GM10847 (cell line): ENCODE measurements around the gene STRIP2.

Source experiments
- POLR2A ChIP-seq: IDR thresholded peaks from 2 replicates; pipeline ENCODE4 v1.6.1; 2011; ENCODE audit not compliant: insufficient read length; ENCODE audit errors: extremely low read depth

Gene STRIP2, protein sequence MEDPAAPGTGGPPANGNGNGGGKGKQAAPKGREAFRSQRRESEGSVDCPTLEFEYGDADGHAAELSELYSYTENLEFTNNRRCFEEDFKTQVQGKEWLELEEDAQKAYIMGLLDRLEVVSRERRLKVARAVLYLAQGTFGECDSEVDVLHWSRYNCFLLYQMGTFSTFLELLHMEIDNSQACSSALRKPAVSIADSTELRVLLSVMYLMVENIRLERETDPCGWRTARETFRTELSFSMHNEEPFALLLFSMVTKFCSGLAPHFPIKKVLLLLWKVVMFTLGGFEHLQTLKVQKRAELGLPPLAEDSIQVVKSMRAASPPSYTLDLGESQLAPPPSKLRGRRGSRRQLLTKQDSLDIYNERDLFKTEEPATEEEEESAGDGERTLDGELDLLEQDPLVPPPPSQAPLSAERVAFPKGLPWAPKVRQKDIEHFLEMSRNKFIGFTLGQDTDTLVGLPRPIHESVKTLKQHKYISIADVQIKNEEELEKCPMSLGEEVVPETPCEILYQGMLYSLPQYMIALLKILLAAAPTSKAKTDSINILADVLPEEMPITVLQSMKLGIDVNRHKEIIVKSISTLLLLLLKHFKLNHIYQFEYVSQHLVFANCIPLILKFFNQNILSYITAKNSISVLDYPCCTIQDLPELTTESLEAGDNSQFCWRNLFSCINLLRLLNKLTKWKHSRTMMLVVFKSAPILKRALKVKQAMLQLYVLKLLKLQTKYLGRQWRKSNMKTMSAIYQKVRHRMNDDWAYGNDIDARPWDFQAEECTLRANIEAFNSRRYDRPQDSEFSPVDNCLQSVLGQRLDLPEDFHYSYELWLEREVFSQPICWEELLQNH

GRCh38 chr7:129433847-129434674 lies at the start of gene STRIP2:
TSS of gene STRIP2 (plus strand) at chr7:129434432. CDS start at chr7:129434473, 41 bp downstream.
- TF ChIP-seq POLR2A = peak; percentile 45

DNA sequence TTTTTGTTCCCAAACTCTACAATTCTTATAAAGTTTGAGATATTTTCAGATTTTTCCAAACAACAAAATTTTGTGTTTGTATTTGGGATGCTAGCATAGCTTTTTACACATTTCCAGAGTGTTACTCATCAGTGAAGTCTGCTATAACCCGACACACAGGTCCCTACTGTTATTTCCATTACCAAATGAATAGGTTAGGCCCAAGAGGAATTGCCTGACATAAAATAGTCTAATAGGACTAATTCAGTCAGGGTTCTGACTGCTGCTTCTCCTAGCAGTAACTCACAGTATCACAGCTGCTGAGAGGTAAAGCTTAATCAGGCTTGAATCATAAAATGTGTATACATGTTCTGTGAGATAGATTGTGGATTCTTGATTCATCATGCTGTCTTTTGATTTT lies 49.1 kb upstream of the STRIP2 start:
- TF ChIP-seq POLR2A = no peak

DNA sequence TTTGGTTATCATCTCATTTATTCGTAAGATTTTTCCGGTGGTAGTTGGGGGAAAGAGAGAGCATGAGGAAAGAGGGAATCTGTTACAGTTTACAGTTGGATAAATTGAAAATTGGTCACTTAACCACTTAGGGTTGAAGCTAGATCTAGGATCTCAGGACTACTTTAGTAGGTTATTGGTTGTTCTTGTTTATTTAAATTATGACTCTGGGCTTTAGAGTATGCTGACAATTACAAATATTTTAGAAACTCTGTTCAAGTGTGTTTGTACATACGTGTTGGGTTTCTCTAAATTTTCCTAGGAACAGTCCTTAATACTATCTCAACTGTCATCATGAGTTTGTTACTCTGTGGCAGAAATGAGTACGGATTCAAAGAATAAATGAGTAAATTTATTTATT lies 48.6 kb upstream of the STRIP2 start:
- TF ChIP-seq POLR2A = no peak

- TF ChIP-seq POLR2A = no peak
These were observed 47.7 kb upstream of the STRIP2 start for GRCh38 chr7:129386506-129386905.

DNA sequence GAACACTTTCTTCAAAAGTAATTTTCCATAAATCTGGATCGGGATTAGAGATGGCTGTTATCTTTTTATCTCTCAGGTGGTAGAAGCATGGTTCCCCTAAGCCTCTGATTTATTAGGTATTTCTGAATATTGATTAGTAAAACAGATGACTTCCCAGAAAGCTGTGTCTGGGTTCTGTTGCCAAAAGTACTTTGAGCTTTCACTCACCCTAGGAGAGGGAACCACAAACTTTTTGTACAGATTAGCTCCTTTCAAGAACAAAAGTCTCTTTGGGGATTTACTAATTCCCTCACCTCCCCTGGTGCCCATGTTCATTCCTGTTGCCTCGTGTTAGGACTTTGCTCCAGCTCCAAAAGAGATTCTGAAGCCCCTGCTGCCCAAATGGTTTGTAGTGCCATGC lies 46.7 kb upstream of the STRIP2 start:
- no peak for TF ChIP-seq POLR2A

DNA sequence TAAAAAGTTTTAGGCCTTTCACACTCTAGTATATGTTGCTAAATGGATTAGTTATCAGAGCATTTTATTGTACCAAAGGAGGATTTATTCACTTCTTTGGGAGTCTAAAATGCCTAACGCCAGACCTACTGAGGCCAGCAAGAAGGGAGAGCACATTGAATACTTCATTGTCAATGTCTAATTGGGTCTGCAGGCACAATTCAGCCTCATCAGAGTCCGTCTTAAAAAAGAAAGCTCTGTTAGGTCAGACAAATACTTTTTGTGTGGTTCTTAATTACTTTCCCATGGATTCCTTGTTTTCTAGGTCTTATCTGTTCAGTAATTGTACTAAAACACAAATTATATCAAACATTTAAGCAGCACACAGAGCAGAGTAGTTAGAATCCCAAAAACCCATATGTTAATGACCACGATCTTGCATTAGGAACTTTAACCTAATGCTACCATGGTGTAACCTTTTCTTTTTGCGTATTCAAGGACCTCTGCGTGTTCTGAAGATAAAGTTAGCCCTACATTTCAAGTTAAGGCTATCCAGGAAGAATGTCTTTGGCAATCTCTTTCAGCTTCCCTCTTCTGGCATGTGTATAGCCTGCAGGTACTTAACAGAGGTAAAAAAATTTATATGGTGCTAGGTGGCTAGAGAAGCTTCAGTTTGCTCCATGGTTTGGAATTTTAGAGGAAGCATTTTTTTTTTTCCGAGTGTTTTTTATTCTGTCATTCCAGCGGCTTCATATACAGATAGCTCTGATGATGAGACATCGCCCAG lies 45.7 kb upstream of the STRIP2 start:
- no peak for TF ChIP-seq POLR2A

DNA sequence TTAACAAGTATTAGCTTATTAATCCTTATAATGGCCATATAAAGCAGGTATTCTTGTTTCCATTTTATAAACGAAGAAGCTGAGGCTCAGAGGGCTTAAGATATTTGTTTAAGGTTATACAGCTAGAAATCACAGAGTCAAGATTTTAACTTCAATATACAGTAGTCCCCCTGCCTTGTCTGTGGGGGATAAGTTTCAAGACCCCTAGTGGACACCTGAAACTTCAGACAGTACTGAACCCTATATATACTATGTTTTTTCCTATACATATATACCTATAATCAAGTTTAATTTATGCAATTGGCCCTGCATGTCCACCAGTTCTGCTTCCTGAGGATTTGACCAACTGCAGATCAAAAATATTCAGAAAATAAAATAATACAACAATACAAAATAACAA lies 44.4 kb upstream of the STRIP2 start:
- TF ChIP-seq POLR2A = no peak

- no peak for TF ChIP-seq POLR2A
These were observed 43.9 kb upstream of the STRIP2 start for GRCh38 chr7:129390314-129390713.

DNA sequence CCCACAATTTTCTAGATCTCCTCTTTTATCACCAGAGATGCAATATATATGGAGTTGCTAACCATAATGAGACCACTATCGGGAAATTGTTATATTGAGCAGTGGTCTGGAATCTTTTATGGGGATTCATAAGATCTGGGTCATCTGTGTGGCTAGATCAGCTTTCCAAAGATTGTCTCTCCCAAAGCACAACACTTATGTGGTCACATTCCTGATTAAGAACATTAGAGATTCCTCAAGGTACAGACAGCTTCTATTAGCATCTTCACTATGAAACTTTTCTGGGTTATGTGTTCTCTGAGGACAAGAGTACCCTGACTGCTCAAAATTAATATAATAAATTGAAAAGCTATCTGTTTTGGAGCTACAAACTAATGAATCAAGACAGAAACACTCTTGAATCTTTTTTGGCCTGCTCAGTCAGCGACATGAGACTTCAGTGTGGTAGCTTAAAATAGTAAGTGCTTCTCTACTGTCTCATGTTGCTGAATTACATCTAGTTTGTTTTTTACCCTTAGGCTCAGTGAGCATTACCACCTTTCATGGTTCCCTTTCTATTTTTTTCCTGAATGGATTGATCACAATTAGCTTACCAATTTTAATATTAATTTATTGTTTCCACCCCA lies 42.6 kb upstream of the STRIP2 start:
- no peak for TF ChIP-seq POLR2A

DNA sequence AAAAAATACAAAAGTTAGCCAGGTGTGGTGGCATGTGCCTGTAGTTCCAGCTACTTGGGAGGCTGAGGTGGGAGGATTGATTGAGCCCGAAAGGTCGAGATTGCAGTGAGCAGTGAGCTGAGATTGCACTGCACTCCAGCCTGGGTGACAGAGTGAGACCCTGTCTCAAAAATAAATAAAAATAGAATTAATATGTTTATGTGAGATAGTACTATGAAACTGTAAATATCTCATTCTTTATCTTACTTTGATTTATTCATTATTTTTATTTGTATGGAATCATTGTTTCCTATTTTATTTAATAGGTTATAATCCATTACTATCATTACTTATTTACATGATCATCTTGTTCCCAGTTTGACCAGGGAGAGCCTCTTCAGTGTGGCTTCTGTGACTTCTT lies 41.0 kb upstream of the STRIP2 start:
- TF ChIP-seq POLR2A = no peak

DNA sequence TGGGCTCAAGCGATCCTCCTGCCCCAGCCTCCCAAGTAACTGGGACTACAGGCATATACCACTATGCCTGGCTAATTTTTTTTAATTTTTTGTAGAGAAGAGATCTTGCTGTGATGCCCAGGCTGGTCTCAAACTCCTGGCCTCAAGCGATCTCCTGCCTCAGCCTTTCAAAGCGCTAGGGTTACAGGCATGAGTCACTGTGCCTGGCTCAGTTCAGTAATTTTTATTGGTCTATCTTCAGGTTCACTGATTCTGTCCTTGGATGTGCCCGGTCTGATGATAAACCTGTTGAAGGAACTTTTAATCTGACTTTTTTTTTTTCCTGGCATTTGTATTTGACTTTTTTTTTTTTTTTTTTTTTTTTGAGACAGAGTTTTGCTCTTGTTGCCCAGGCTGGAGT lies 40.1 kb upstream of the STRIP2 start:
- no peak for TF ChIP-seq POLR2A

DNA sequence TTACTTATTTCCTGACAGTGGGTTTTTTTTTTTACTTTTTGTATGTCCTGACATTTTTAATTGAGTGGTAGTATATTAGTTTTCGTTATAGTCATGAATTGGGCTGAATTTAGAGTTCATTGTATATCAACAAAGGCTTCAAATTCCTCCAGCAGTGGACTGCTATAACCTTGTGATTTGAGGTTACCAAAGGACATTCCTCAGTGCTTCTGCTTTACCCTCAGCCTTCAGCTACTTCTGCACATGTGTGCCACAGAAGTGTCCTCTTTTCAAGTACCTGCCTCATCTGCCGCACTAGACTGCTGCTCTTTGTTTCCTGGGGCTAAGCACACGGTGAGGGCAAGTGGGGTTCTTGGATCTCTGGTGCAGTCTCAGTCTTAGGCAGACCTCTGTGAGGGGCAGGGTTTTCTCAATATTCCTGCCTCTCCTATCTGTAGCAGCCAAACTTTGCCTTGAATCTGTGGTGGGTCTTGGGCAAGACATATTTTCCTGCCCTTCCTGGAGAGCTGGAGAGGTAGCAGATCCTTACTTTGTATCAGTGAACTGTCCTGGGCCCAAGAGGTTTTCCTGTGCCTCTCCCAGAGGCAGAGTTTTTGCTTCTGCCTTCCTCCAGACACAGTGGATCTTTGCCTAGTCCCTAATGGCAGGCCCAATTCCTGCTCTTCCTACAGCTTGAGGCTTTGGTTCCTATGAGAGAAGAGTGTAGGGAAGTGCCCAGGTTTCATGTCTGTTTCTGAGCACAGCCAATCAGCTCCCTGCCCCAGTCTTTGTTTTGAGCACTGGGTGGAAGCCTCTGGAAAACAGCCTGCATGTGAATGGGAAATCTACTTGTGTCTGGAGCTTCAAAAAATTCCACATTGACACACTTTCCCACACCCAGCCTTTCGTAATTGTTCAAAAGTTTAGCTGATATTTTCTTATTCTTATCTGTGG lies 39.0 kb upstream of the STRIP2 start:
- no peak for TF ChIP-seq POLR2A
